Measurements from ENCODE around the gene ZAP70. TPM values are rescaled to one million over a fixed set of nuclear protein-coding genes. Genes with fewer than 3 reads are reported as not detected.

Gene ZAP70
- total and polyA plus RNA-seq, 4 donors = 0.40 to 2.1 (median 1.9) TPM

Small RNAs within 50 kb of the gene (small RNA-seq; reads per million reads assigned to genes)
- gene RNU4-8P (ENCODE audit: low replicate concordance) = 0.41 reads per million, percentile 46 among the genes with 10 or more reads in this experiment

Other genes with a start within 250 kb of the ZAP70 start
- gene ANKRD36B, start 123.7 kb upstream of the ZAP70 start, total RNA-seq = 100 to 1,000 TPM in 1 of 2 donors, 10 to 100 TPM in 1; 88.5 to 114 TPM
- gene ANKRD36B, start 123.7 kb upstream of the ZAP70 start, polyA plus RNA-seq (ENCODE audit: insufficient read length in 2 of 2) = 10 to 100 TPM; 18.1 to 23.9 TPM
- 100 to 1,000 TPM; 278 to 369 TPM for gene COX5B, start 67.5 kb upstream of the ZAP70 start, total RNA-seq
- gene COX5B, start 67.5 kb upstream of the ZAP70 start, polyA plus RNA-seq (ENCODE audit: insufficient read length in 2 of 2) = 100 to 1,000 TPM; 248 to 267 TPM
- gene ACTR1B, start 49.5 kb upstream of the ZAP70 start, total RNA-seq = 10 to 100 TPM; 44.0 to 55.1 TPM
- 10 to 100 TPM; 72.5 to 77.3 TPM for gene ACTR1B, start 49.5 kb upstream of the ZAP70 start, polyA plus RNA-seq (ENCODE audit: insufficient read length in 2 of 2)
- 10 to 100 TPM in 1 of 2 donors, 1 to 10 TPM in 1; 9.2 to 13.7 TPM for gene C2orf92, start 43.9 kb upstream of the ZAP70 start, total RNA-seq
- gene C2orf92, start 43.9 kb upstream of the ZAP70 start, polyA plus RNA-seq (ENCODE audit: insufficient read length in 2 of 2) = 10 to 100 TPM; 13.6 to 23.2 TPM